ENCODE results near the gene INSRR.

The INSRR gene

GRCh38 chr1:156838972-156839371, 19.9 kb downstream of the INSRR start:
- DNase-seq (ENCODE audit: low read depth), result peak; percentile 43
- no peak overlapping the region for H3K4me3 ChIP-seq (ENCODE audit: low read depth, low read length)
- TF ChIP-seq MAX (IDR thresholded peaks at IDR 0.05; ENCODE audit: low read depth, low read length), result no peak
- no peak for TF ChIP-seq POLR2A (IDR thresholded peaks at IDR 0.05; ENCODE audit: extremely low read depth, insufficient read length)
- TF ChIP-seq CTCF (IDR thresholded peaks at IDR 0.05; ENCODE audit: low read depth, low read length), result peak; percentile 79

- TF ChIP-seq MYC (IDR thresholded peaks at IDR 0.05; ENCODE audit: low read depth, low read length), result no peak
- no peak for TF ChIP-seq MAX (IDR thresholded peaks at IDR 0.05; ENCODE audit: low read depth, low read length)
- no peak for TF ChIP-seq CTCF (IDR thresholded peaks at IDR 0.05; ENCODE audit: low read depth, low read length)
- TF ChIP-seq POLR2A (IDR thresholded peaks at IDR 0.05; ENCODE audit: extremely low read depth, insufficient read length), result no peak
- no peak overlapping the region for H3K4me3 ChIP-seq (ENCODE audit: low read depth, low read length)
- no peak for DNase-seq (ENCODE audit: low read depth)
Measured at GRCh38 chr1:156836892-156837291, 22.0 kb downstream of the INSRR start.

GRCh38 chr1:156836041-156836654, 22.8 kb downstream of the INSRR start:
- H3K4me3 ChIP-seq (ENCODE audit: low read depth, low read length), result no peak overlapping the region
- TF ChIP-seq MAX (IDR thresholded peaks at IDR 0.05; ENCODE audit: low read depth, low read length) (no peak), POLR2A (IDR thresholded peaks at IDR 0.05; ENCODE audit: extremely low read depth, insufficient read length) (no peak), MYC (IDR thresholded peaks at IDR 0.05; ENCODE audit: low read depth, low read length) (no peak), CTCF (IDR thresholded peaks at IDR 0.05; ENCODE audit: low read depth, low read length) (no peak)
- no peak for DNase-seq (ENCODE audit: low read depth)

- TF ChIP-seq MYC (IDR thresholded peaks at IDR 0.05; ENCODE audit: low read depth, low read length), result no peak
- no peak for TF ChIP-seq POLR2A (IDR thresholded peaks at IDR 0.05; ENCODE audit: extremely low read depth, insufficient read length)
- TF ChIP-seq MAX (IDR thresholded peaks at IDR 0.05; ENCODE audit: low read depth, low read length), result no peak
- no peak for TF ChIP-seq CTCF (IDR thresholded peaks at IDR 0.05; ENCODE audit: low read depth, low read length)
- no peak overlapping the region for H3K4me3 ChIP-seq (ENCODE audit: low read depth, low read length)
- no peak for DNase-seq (ENCODE audit: low read depth)
Measured at GRCh38 chr1:156834322-156834721, 24.6 kb downstream of the INSRR start.

- TF ChIP-seq CTCF (IDR thresholded peaks at IDR 0.05; ENCODE audit: low read depth, low read length) (no peak), POLR2A (IDR thresholded peaks at IDR 0.05; ENCODE audit: extremely low read depth, insufficient read length) (no peak), MAX (IDR thresholded peaks at IDR 0.05; ENCODE audit: low read depth, low read length) (no peak), MYC (IDR thresholded peaks at IDR 0.05; ENCODE audit: low read depth, low read length) (no peak)
- no peak for DNase-seq (ENCODE audit: low read depth)
- H3K4me3 ChIP-seq (ENCODE audit: low read depth, low read length), result no peak overlapping the region
Measured at GRCh38 chr1:156833603-156834002, 25.3 kb downstream of the INSRR start.
